Pancreas (tissue), 10 donors: ENCODE data around the gene HOXD4. TPM values are rescaled to one million over a fixed set of nuclear protein-coding genes. Genes with fewer than 3 reads are reported as not detected.

ENCODE experiments used
- ATAC-seq, 4 donors: fragments of 200-7000 bp; cut with Tn5 transposase; one replicate each; pipeline versions ENCODE4 v1.8.0 to v1.9.1; 2020; ENCODE audit warnings: mild to moderate bottlenecking in 4 of 4, moderate library complexity in 4 of 4
- DNase-seq, 6 donors: peaks; one replicate each; pipeline ENCODE4 v3.0.0-alpha.2; 2020
- FAIRE-seq: peaks from 2 replicates; lab custom pipeline; 2012; peaks lifted over from hg19 to GRCh38; lab: Jason Lieb, UNC
- H3K27ac ChIP-seq, 4 donors: fragments of 200-600 bp; sonication (generic); 1 replicate in 3 of 4; 2 replicates in 1 of 4; pipeline versions ENCODE4 v1.5.0 to v1.8.0; 2020
- H3K27me3 ChIP-seq, 4 donors: fragments of 200-600 bp; one replicate each; pipeline ENCODE4 v1.8.0; 2021
- H3K36me3 ChIP-seq, 3 donors: fragments of 200-600 bp; sonication (generic) in 1 of 3; one replicate each; pipeline versions ENCODE4 v1.5.0 to v1.8.0; 2020 to 2021
- H3K4me1 ChIP-seq, 3 donors: fragments of 200-600 bp; one replicate each; pipeline ENCODE4 v1.8.0; 2021
- H3K4me3 ChIP-seq, 4 donors: fragments of 200-600 bp; sonication (generic) in 2 of 4; one replicate each; pipeline versions ENCODE4 v1.5.0 to v1.8.0; 2020 to 2021
- H3K9me3 ChIP-seq, 4 donors: fragments of 200-600 bp; one replicate each; pipeline ENCODE4 v1.8.0; 2021
- CTCF ChIP-seq, 4 donors: fragments of 200-600 bp; sonication (generic) in 3 of 4; IDR thresholded peaks; one replicate each; pipeline versions ENCODE4 v1.5.0 to v1.8.0; 2021; ENCODE audit warnings: antibody characterized with exemption in 4 of 4
- WGBS, 2 donors: extraction: QIAGEN DNeasy Blood & Tissue Kit; methylation state at CpG; one replicate each; pipeline ENCODE4 v1.1.7; 2013; 5-methylcytosine and 5-hydroxymethylcytosine counted together
- intact Hi-C, 3 donors: fragments of 100-400 bp; cut with DNase I; formaldehyde crosslinking; loops; one replicate each; pipeline versions ENCODE4 v1.11.1 to v1.14.2; 2022
- polyA plus RNA-seq, 2 donors: library from polyadenylated mRNA; stranded (reverse); fragments of 200-250 nt; gene quantifications; one replicate each; pipeline ENCODE4 v1.2.3, GENCODE V29; 2013
- total RNA-seq, 6 donors: library from RNA; stranded (reverse); fragmentation: NEBNext Ultra II Directional in 4 of 6; extraction: Animal tissue kit (Norgen Biotek cat#: 25700) in 4 of 6; gene quantifications; one replicate each; pipeline versions ENCODE4 v1.2.1 to v1.2.4, GENCODE V29; 2021 to 2023
- donor health status: healthy with polysubstance abuse.
- donor health status: DM: no; HTN: no; CAD: no; lungs with moderate emphysema.
- donor health status: DM: no; HTN: no; CAD: no.
- donor health status: control.
- donor health status: control.
- donor health status: Bipolar disorder and iron deficiency.
- donor health status: DM: yes; HTN: yes; CAD: no.
- donor health status: DM: no; HTN: no; CAD: no.
- donor health status: DM: no; HTN: no; CAD: no.
- donor health status: DM: yes; HTN: yes; CAD: no.

Gene HOXD4
- total and polyA plus RNA-seq, 8 donors = 0.13 to 1.8 (median 0.31) TPM; not detected in 2

DNA sequence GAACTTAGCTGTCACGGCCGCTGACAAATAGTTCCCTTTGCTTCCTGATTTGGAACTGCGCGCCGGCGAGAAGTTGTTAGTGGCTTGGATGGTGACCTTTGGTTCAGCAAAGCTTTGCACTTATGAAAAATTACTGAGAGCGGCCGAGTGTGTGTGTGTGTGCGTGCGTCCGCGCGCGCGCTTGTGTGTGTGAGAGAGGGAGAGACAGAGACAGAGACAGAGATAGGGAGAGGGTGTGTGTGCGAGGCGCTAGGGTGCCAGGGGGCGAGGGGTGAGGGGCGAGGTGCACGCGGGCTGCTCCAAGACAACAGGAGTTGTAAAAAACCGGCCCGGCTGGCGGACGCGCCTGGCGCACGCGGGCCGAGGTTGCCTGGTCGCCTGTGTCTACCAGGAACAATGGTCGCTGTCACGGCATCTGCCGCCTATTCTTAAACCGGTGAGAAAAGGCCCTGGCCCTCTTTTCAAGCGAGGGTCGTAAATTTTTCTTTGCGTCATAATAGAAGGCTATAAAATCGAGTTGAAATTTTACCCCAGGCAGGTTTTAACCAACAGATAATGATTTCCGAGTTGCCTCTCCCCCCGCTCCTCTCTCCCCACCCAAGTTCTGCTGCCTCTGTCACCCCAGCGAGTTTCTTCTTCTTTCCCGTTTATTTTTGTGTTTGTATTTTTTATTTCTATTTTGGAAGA lies 6.3 kb downstream of the HOXD4 start:
- WGBS, 2 donors = 9 to 10% methylated on average over 43 of the region's 43 CpGs
- intact Hi-C loops = loop anchor here in 1 of 3 donors (10.0 kb wide), 1 partner anchor 407 kb away; no protein-coding TSS in a partner anchor
- Histone ChIP-seq H3K4me1 (peaks cover 0 to 8% (median 0%) of the 10 kb centered on the region in 3 donors), H3K27ac (no peak overlapping the region), H3K36me3 (no peaks in the 10 kb centered on the region), H3K4me3 (peak overlapping the region in 1 of 4 donors; percentile 28), H3K27me3 (peaks cover 0 to 68% (median 14%) of the 10 kb centered on the region in 4 donors), H3K9me3 (no peaks in the 10 kb centered on the region)
- no peak for TF ChIP-seq CTCF (IDR thresholded peaks at IDR 0.05)
- no peak for FAIRE-seq
- ATAC-seq = no peak
- DNase-seq = no peak

DNA sequence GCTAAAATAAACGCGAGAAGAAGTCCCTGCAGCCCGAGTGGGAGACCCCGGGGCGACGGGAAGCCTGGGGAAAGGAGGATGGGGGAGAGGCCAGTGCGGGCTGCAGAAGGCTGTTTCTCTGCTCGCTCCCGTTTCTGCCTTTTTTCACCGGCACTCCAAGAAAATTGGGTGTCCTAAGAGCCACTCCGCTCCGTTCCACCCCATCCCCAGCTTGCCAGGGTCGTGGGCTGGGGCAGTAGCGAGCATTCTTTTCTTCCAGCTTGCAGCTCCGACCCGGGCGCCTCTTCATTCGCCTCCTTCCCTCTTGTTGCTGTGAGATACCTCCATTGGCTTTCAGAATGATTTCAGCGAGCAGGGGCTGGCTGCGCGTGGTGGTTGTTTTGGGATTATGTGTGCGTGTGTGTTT lies 6.8 kb downstream of the HOXD4 start:
- intact Hi-C loops = loop anchor here in 1 of 3 donors (10.0 kb wide), 1 partner anchor 407 kb away; no protein-coding TSS in a partner anchor

DNA sequence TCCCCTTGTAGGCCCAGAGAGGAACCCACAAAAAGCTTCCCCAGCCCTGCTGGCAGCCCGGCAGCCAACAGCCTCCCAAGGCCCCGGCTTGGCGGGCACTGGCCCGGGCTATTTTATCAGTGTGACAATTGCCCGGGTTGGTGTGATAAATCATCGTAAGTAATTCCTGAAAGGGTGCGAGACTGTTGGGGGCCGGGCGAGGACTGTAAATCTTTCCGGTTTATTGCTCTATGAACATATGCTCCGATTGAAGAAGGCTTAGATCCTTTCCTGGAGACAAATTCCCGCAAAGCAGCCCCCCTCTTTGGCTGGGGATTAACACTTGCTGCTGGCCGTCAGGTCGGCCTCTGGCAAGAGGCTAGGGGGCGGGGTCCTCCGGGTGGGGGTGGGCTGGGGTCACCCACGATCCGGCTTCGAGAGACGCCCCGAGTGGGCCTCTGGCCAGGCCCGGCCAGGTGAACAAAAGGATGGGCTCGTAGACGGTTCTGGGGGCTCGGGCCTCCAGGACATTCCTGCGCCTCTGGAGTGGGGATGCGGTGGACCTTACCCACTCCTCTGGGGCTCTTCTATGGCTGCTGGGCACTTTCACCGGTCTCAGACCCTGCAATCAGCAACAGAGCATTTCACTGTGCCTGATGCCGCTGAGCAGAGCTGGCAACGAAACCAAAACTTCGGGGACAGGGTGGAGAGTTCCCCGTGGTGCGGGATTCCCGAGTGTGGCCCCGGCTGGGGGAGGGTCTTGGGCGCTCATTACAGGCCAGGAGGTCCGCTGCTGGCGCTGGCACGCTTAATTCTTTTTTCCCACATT lies 7.7 kb downstream of the HOXD4 start:
- H3K27ac ChIP-seq = no peak overlapping the region
- no peaks in the 10 kb centered on the region for H3K9me3 ChIP-seq
- DNase-seq (peak in 1 of 6 donors; percentile 9), ATAC-seq (no peak), FAIRE-seq (no peak)
- H3K4me1 ChIP-seq = peaks cover 0 to 8% (median 0%) of the 10 kb centered on the region in 3 donors
- intact Hi-C loops = loop anchor here in 1 of 3 donors (10.0 kb wide), 1 partner anchor 406 kb away; no protein-coding TSS in a partner anchor
- peaks cover 0 to 64% (median 12%) of the 10 kb centered on the region in 4 donors for H3K27me3 ChIP-seq
- no peak for TF ChIP-seq CTCF (IDR thresholded peaks at IDR 0.05)
- WGBS, 2 donors = 11 to 12% methylated on average over 35 to 39 of the region's 39 CpGs
- no peak overlapping the region for H3K4me3 ChIP-seq
- no peaks in the 10 kb centered on the region for H3K36me3 ChIP-seq

More for the DNA sequence above, 6.8 kb downstream of the HOXD4 start:
- no peaks in the 10 kb centered on the region for H3K9me3 ChIP-seq
- H3K27me3 ChIP-seq = peaks cover 0 to 66% (median 13%) of the 10 kb centered on the region in 4 donors
- 7 to 10% methylated on average over 22 of the region's 22 CpGs for WGBS, 2 donors
- H3K4me1 ChIP-seq = peaks cover 0 to 8% (median 0%) of the 10 kb centered on the region in 3 donors
- no peak overlapping the region for H3K4me3 ChIP-seq
- no peak for FAIRE-seq
- no peaks in the 10 kb centered on the region for H3K36me3 ChIP-seq
- no peak for ATAC-seq
- TF ChIP-seq CTCF (IDR thresholded peaks at IDR 0.05) = no peak
- no peak overlapping the region for H3K27ac ChIP-seq
- no peak for DNase-seq

DNA sequence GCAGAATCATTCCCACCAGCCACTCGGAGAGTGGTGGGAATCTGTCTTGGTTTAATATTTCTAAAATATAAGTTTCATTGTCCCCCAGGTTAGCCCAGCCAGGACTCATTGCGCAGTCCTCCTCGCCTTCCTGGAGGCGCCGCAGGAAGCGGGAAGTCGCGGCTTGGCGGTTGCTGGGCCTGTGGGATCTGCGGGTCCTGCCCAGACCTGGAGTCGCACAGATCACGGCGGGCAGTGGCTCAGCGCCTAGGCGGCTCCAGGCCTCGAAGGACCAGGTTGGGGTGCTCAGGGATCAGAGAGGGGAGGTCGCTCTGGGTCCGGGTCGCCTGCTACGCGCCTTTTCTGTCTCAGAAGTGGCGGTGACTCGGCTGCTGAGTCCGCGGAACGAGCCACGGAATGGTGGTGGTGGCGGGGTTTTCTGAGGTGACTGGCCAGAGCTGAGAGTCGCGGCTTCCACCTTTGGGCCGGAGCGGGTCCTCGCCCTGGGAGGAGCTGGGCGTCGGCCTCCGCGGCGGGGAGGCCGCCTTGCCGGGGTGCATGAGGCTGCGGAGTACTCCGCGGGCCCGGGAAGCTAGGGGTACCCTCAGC lies 8.4 kb downstream of the HOXD4 start:
- FAIRE-seq (no peak), ATAC-seq (peak in 1 of 4 donors; percentile 21), DNase-seq (peak in 2 of 6 donors; percentile 18 to 61)
- intact Hi-C loops = loop anchor here in 1 of 3 donors (10.0 kb wide), 1 partner anchor 405 kb away; no protein-coding TSS in a partner anchor
- H3K4me3 ChIP-seq = no peak overlapping the region
- no peaks in the 10 kb centered on the region for H3K9me3 ChIP-seq
- peaks cover 0 to 8% (median 0%) of the 10 kb centered on the region in 3 donors for H3K4me1 ChIP-seq
- WGBS, 2 donors = 6 to 8% methylated on average over 40 to 44 of the region's 44 CpGs
- no peak overlapping the region for H3K27ac ChIP-seq
- no peaks in the 10 kb centered on the region for H3K36me3 ChIP-seq
- H3K27me3 ChIP-seq = peaks cover 0 to 71% (median 11%) of the 10 kb centered on the region in 4 donors
- TF ChIP-seq CTCF (IDR thresholded peaks at IDR 0.05) = no peak
